GM18868 (cell line): Measurements from ENCODE around the gene CDC42BPA.
"Not testable (repeated sequence)": the region's sequence is repeated elsewhere in the genome, so short reads cannot be mapped to it uniquely, and the experiment has no call there.

Experiments
- ATAC-seq: cut with Tn5 transposase; IDR thresholded peaks from one replicate; pipeline ENCODE4 v1.9.1; 2021; ENCODE audit warnings: mild to moderate bottlenecking, moderate library complexity; ENCODE audit not compliant: unreplicated experiment

The CDC42BPA gene

GRCh38 chr1:227265891-227266290 lies 52.4 kb downstream of the CDC42BPA start:
- no peak for ATAC-seq

- ATAC-seq, result no peak
Observed at GRCh38 chr1:227263869-227264268, 54.4 kb downstream of the CDC42BPA start.

- no peak for ATAC-seq
Observed at GRCh38 chr1:227261501-227261900, 56.8 kb downstream of the CDC42BPA start.

GRCh38 chr1:227260433-227260832 lies 57.9 kb downstream of the CDC42BPA start:
- ATAC-seq, result no peak

GRCh38 chr1:227257964-227258363 lies 60.3 kb downstream of the CDC42BPA start:
- no peak for ATAC-seq

- no peak for ATAC-seq
Observed at GRCh38 chr1:227255086-227255732, 63.1 kb downstream of the CDC42BPA start.

GRCh38 chr1:227253065-227253464 lies 65.2 kb downstream of the CDC42BPA start:
- no peak for ATAC-seq

GRCh38 chr1:227245613-227246320 lies 72.5 kb downstream of the CDC42BPA start:
- ATAC-seq, result no peak

- ATAC-seq, result no peak
Observed at GRCh38 chr1:227244339-227245118, 73.8 kb downstream of the CDC42BPA start.

- no peak for ATAC-seq
Observed at GRCh38 chr1:227242811-227243682, 75.2 kb downstream of the CDC42BPA start.

GRCh38 chr1:227240983-227241382 lies 77.3 kb downstream of the CDC42BPA start:
- ATAC-seq, result no peak

- ATAC-seq, result peak; percentile 61
Observed at GRCh38 chr1:227234998-227235405, 83.3 kb downstream of the CDC42BPA start.

- not testable (repeated sequence) for ATAC-seq
Observed at GRCh38 chr1:227231128-227231527, 87.2 kb downstream of the CDC42BPA start.

- no peak for ATAC-seq
Observed at GRCh38 chr1:227228201-227228600, 90.1 kb downstream of the CDC42BPA start.

- ATAC-seq, result no peak
Observed at GRCh38 chr1:227227761-227228160, 90.5 kb downstream of the CDC42BPA start.

GRCh38 chr1:227225715-227226346 lies 92.5 kb downstream of the CDC42BPA start:
- ATAC-seq, result no peak

- no peak for ATAC-seq
Observed at GRCh38 chr1:227223171-227223806, 95.0 kb downstream of the CDC42BPA start.

GRCh38 chr1:227219715-227220292 lies 98.5 kb downstream of the CDC42BPA start:
- no peak for ATAC-seq

GRCh38 chr1:227218870-227219573 lies 99.3 kb downstream of the CDC42BPA start:
- no peak for ATAC-seq
